Stimulated activated CD4-positive, alpha-beta T cell treated with anti-CD3 and anti-CD28 coated beads, Interleukin-4, amount 100 ng/mL, for 1 hour (primary cell): ENCODE results near the gene MANSC4.
A peak's percentile ranks its signal among the peaks of the same experiment; 100 is the strongest.

ENCODE experiments used
- DNase-seq: peaks from one replicate; pipeline ENCODE4 v3.0.0-alpha.2; 2020

The MANSC4 gene

GRCh38 chr12:27779920-27780611 is at the start of gene MANSC4, which contains the start of gene KLHL42:
TSS of gene MANSC4 (minus strand) at chr12:27780236. CDS start at chr12:27771276, 8,960 bp downstream.
TSS of gene KLHL42 (plus strand) at chr12:27780233. CDS start at chr12:27780331, 98 bp downstream.
- DNase-seq: peak; percentile 63

GRCh38 chr12:27828196-27828595 is 48.2 kb upstream of the MANSC4 start:
- no peak for DNase-seq

- no peak for DNase-seq
Measured at GRCh38 chr12:27826076-27826475, 46.0 kb upstream of the MANSC4 start.

- DNase-seq: no peak
Measured at GRCh38 chr12:27824126-27824842, 44.2 kb upstream of the MANSC4 start.

GRCh38 chr12:27823038-27823437 is 43.0 kb upstream of the MANSC4 start:
- no peak for DNase-seq

GRCh38 chr12:27822076-27822712 is 42.2 kb upstream of the MANSC4 start:
- DNase-seq: peak; percentile 60

- DNase-seq: no peak
Measured at GRCh38 chr12:27821259-27821973, 41.4 kb upstream of the MANSC4 start.

GRCh38 chr12:27820564-27820963 is 40.5 kb upstream of the MANSC4 start:
- no peak for DNase-seq

- no peak for DNase-seq
Measured at GRCh38 chr12:27818401-27818918, 38.4 kb upstream of the MANSC4 start.

- DNase-seq: no peak
Measured at GRCh38 chr12:27817766-27818165, 37.7 kb upstream of the MANSC4 start.

GRCh38 chr12:27814851-27815591 is 35.0 kb upstream of the MANSC4 start:
- DNase-seq: no peak

- no peak for DNase-seq
Measured at GRCh38 chr12:27814411-27814810, 34.4 kb upstream of the MANSC4 start.

GRCh38 chr12:27812502-27812901 is 32.5 kb upstream of the MANSC4 start:
- DNase-seq: no peak

GRCh38 chr12:27810756-27811155 is 30.7 kb upstream of the MANSC4 start:
- no peak for DNase-seq

- DNase-seq: no peak
Measured at GRCh38 chr12:27808841-27809240, 28.8 kb upstream of the MANSC4 start.

GRCh38 chr12:27807063-27807703 is 27.1 kb upstream of the MANSC4 start:
- DNase-seq: no peak

- no peak for DNase-seq
Measured at GRCh38 chr12:27806259-27806658, 26.2 kb upstream of the MANSC4 start.

GRCh38 chr12:27805238-27805637 is 25.2 kb upstream of the MANSC4 start:
- DNase-seq: no peak

GRCh38 chr12:27802936-27803335 is 22.9 kb upstream of the MANSC4 start:
- DNase-seq: no peak

- no peak for DNase-seq
Measured at GRCh38 chr12:27802511-27802910, 22.5 kb upstream of the MANSC4 start.

GRCh38 chr12:27801630-27802029 is 21.6 kb upstream of the MANSC4 start:
- no peak for DNase-seq

- DNase-seq: no peak
Measured at GRCh38 chr12:27800819-27801218, 20.8 kb upstream of the MANSC4 start.
